Fibroblast of pulmonary artery (primary cell): ENCODE measurements around the gene RAD50.

Source experiments
- DNase-seq: peaks from one replicate; pipeline ENCODE4 v3.0.0-alpha.2; 2010; ENCODE audit warnings: low read depth
- H3K4me3 ChIP-seq: replicated peaks from 2 replicates; pipeline ENCODE4 v1.5.1; 2011; ENCODE audit warnings: low read depth, mild to moderate bottlenecking, control low read depth, low read length, moderate library complexity
- TF ChIP-seq, protein P1 (sequence below): IDR thresholded peaks from 2 replicates; pipeline ENCODE4 v1.5.1; 2011; ENCODE audit warnings: mild to moderate bottlenecking, control low read depth, low read length, inconsistent platforms; ENCODE audit errors: missing control alignments

RAD50 gene

DNA sequence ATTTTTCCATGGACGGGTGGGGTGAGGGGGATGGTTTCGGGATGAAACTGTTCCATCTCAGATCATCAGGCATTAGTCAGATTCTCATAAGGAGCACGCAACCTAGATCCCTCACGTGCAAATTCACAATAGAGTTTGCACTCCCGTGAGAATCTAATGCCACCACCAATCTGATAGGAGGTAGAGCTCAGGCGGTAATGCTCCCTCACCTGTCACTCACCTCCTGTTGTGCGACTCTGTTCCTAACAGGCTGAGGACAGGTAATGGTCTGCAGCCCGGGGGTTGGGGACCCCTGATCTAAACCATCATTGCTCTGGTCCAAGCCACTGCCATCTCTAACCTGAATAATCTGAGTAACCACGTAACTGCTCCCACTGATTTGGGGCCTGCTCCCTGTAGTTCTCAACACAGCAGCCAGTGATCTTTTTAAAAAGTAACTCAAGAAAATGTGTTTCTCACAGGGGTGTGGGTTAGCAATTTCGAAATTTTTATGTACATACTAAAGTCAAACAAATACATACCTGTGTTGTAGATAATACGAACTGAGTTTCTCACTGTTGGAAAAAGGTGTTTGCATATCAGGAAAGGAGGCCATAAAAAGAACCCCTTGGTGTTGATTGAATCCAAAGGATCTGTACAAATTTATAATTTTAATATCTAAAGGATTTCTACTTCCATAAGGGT, 89.9 kb downstream of the RAD50 start:
- H3K4me3 ChIP-seq, result no peak overlapping the region
- no peak for DNase-seq
- TF ChIP-seq, protein P1, sequence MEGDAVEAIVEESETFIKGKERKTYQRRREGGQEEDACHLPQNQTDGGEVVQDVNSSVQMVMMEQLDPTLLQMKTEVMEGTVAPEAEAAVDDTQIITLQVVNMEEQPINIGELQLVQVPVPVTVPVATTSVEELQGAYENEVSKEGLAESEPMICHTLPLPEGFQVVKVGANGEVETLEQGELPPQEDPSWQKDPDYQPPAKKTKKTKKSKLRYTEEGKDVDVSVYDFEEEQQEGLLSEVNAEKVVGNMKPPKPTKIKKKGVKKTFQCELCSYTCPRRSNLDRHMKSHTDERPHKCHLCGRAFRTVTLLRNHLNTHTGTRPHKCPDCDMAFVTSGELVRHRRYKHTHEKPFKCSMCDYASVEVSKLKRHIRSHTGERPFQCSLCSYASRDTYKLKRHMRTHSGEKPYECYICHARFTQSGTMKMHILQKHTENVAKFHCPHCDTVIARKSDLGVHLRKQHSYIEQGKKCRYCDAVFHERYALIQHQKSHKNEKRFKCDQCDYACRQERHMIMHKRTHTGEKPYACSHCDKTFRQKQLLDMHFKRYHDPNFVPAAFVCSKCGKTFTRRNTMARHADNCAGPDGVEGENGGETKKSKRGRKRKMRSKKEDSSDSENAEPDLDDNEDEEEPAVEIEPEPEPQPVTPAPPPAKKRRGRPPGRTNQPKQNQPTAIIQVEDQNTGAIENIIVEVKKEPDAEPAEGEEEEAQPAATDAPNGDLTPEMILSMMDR, result no peak

DNA sequence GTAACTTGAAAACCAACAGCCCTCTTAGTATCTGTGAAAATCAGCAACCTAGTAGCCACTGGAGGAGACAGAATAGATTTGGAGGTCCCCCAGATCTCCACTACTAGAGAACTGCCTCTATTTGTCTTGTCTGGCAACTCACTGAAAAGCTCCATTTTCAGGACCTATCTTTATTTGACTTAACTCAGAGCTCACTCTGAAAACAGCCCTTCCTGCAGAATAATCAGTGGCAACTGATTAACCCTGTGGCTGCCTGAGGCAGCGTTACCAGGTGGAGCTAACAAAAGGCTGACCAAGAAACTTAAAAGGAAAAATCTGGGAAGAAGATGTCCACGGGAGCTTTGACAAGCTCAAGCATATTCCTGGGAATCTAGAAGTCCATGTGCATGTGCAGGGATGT, 90.7 kb downstream of the RAD50 start:
- DNase-seq, result no peak
- no peak overlapping the region for H3K4me3 ChIP-seq
- TF ChIP-seq, protein P1, result no peak

DNA sequence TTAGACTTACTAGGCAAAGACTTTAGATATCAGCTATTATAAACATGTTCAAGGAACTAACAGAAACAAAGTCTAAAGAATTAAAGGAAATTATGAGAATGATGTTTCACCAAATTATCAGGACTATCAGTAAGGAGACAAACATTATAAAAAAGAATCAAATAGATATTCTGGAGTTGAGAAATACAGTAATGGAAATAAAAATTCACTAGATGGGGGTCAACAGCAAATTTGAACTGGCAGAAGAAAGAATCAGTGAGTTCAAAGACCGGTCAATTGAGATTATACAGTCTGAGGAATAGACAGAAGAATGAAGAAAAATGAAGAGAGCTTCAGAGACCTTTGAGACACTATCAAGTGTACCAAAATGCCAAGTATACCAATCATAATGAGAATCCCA, 91.6 kb downstream of the RAD50 start:
- no peak overlapping the region for H3K4me3 ChIP-seq
- DNase-seq, result no peak
- TF ChIP-seq, protein P1, result no peak

DNA sequence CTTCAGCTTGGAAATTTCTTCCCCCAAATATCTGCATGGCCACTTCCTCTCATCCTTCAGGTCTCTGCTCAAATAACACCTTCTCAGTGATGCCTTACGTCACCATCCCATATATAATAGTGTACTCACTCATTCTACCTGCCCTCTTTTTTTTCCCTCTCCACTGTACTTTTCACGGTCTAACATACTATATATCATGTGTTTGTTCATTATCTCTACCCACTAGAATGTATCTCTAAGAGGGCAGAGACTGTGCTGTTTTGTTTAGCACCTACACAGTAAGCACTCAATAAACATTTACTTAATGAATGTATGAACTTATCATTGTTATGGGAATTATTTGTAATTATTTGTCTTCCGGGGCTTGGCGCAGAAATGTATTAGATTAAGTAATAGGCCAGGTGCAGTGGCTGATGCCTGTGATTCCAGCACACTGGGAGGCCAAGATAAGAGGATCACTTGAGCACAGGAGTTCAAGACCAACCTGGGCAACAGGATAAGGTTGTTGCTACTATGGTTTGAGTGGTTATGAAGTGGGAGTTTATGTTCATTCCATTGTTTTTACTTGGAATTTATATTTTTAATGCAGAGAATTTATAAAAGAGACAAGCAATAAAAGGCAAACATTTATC, 95.2 kb downstream of the RAD50 start:
- no peak for DNase-seq
- TF ChIP-seq, protein P1, result no peak
- H3K4me3 ChIP-seq, result no peak overlapping the region

DNA sequence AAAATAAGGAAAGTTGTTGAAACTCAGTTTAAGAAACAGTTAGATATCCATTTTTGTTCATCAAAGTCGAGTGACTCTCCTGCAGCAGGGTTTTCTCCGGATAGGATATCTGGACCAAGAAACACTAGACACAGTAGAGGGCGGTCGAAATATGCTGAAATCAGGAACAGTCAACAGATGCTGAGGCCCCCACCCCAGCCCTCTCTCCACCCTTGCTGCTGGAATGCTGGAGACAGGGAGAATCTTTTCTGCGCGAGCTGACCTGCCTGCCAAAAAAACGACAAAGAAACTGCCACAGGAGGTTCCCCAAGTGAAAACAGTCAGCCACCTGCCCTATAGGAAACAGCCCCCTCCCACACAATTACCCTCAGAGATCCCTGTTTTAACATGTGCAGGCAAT, 96.9 kb downstream of the RAD50 start:
- H3K4me3 ChIP-seq, result no peak overlapping the region
- TF ChIP-seq, protein P1, result no peak
- DNase-seq, result peak; percentile 12

DNA sequence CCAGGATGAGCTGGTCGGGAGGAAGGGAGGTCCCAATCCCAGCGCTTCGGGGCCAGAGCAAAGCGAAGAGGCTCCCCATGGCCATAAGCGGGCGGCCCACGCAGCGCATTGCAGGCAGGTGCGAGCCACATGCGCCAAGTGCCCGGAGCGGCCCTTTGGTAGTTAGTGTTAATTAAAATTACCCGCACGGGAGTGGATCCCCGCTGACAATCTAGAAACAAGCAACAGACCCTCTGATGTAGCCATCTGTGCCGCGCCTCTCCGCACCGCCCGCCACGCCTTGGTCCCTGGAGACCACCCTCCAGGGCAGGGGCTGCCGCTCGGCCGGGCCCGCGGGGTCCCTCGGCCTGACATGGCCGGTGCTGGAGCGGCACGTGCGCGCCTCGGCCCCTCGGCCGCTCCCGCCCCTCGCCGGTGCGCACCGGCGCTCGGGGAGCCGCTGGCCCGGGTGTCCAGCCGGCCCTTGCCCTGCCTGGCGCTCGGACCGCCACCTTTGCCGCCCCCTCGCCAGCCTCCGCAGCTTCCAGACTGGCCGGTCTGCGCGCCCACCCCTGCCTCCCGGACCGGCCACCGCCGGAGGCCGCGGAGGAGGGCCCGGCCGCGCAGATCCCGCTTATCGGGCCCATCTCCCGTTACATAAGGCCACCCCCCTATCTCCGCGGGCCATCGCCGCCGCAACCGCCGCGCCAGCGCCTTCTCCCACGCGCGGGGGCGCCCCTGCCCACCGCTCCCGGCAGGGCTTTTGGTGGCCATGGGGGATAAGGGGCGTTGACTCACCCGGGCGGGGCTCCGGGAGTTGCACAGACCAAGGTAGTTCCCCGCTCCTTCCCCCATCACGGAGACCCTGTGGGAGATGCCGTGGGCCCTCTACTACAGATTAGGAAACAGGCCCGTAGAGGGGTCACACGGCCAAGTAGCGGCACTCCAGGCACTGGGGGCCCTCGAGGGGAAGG, 99.3 kb downstream of the RAD50 start:
- TF ChIP-seq, protein P1, result no peak
- DNase-seq, result no peak
- peak overlapping the region; percentile 36 for H3K4me3 ChIP-seq
